ENCODE measurements around the gene SLC25A21.

Gene SLC25A21

DNA sequence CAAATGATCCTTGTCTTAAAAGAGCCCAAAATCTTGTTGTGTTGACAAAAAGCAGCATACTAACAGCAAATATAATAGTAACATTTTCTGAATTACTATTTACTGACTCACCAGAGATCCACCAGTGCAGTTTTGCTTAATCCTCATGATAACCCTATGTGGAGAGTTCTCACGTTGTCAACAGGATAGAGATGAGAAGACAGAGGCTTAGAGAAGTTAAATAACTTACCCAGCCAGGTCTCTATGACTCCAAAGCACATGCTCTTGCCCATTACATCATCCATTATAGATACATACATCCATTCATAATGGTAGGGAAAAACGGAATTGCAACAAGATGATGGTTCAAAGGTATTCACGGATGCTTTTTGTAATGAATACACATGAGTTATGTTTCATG, 398.8 kb downstream of the SLC25A21 start:
- no peak overlapping the region for H3K27ac ChIP-seq (ENCODE audit: low read length)
- no peaks in the 10 kb centered on the region for H3K4me1 ChIP-seq (ENCODE audit: control insufficient read depth, insufficient read depth, low read length)
- no peaks in the 10 kb centered on the region for H3K9me3 ChIP-seq (ENCODE audit: control insufficient read depth, insufficient read depth, low read length)
- no CpG with 5 or more reads among the region's 3 CpGs for WGBS (ENCODE audit: insufficient coverage, insufficient read length)
- no peaks in the 10 kb centered on the region for H3K27me3 ChIP-seq (ENCODE audit: control insufficient read depth, insufficient read depth, low read length)
- no peaks in the 10 kb centered on the region for H3K36me3 ChIP-seq (ENCODE audit: control insufficient read depth, insufficient read depth, low read length)
- no peak for DNase-seq (ENCODE audit: low read depth, low spot score)
- H3K4me3 ChIP-seq (ENCODE audit: low read length): no peak overlapping the region

DNA sequence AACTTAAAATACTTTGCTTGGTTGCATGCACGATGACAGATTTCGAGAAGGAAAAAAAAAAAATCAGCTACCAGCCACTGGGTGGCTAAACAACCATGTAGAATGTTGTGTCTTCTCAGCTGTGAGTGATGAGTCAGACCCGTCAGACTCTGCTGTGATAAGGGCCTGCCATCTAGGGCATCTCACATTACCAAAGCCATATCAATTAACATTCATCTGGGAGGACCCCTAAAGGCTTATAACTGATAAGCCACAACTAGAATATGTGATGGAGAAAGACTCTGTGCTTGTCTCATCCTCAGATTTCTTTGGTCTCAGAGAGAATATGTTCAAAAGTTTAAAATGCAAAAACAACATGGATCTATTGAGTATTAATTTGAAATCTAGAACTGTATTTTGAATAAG, 399.3 kb downstream of the SLC25A21 start:
- no peak for DNase-seq (ENCODE audit: low read depth, low spot score)
- H3K36me3 ChIP-seq (ENCODE audit: control insufficient read depth, insufficient read depth, low read length): no peaks in the 10 kb centered on the region
- H3K4me3 ChIP-seq (ENCODE audit: low read length): no peak overlapping the region
- WGBS (ENCODE audit: insufficient coverage, insufficient read length): no CpG with 5 or more reads among the region's 3 CpGs
- no peaks in the 10 kb centered on the region for H3K27me3 ChIP-seq (ENCODE audit: control insufficient read depth, insufficient read depth, low read length)
- H3K9me3 ChIP-seq (ENCODE audit: control insufficient read depth, insufficient read depth, low read length): no peaks in the 10 kb centered on the region
- no peak overlapping the region for H3K27ac ChIP-seq (ENCODE audit: low read length)
- H3K4me1 ChIP-seq (ENCODE audit: control insufficient read depth, insufficient read depth, low read length): 0 out of 2 replicates have a peak, but pooled peaks cover 1% of the 10 kb centered on the region

DNA sequence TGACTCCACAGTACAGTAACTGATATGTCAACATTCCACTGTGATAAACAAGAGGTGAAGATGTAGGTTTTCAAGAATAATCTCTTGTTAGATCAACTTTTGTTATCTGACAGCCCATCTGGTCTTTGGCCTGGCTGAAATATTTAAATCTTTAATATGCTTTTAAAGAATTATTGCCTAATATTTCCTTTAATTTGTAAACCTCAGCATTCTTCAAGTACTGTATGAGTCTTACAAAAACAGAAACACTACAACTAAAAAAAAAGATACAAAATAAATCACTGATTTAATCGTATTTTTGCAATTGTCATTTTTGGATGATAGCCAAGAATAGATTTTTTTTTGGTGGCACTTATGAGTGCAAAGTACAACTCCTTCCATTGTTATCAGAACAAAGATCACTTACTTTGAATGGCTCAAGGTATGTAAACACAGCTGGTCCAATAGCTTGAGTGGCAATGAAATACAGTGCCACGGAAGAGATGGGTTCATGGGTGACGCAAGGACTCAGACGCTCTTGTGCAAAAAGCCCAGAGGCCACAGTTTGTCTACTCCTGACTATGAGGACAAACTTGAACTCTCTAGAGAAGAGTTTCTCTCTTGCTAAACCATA, 401.3 kb downstream of the SLC25A21 start:
- Histone ChIP-seq H3K27me3 (ENCODE audit: control insufficient read depth, insufficient read depth, low read length) (no peaks in the 10 kb centered on the region), H3K9me3 (ENCODE audit: control insufficient read depth, insufficient read depth, low read length) (no peaks in the 10 kb centered on the region), H3K4me1 (ENCODE audit: control insufficient read depth, insufficient read depth, low read length) (peaks cover 3% of the 10 kb centered on the region; the same call in 1 of the 2 replicates), H3K4me3 (ENCODE audit: low read length) (no peak overlapping the region), H3K27ac (ENCODE audit: low read length) (no peak overlapping the region), H3K36me3 (ENCODE audit: control insufficient read depth, insufficient read depth, low read length) (no peaks in the 10 kb centered on the region)
- no peak for DNase-seq (ENCODE audit: low read depth, low spot score)
- no CpG with 5 or more reads among the region's 4 CpGs for WGBS (ENCODE audit: insufficient coverage, insufficient read length)

DNA sequence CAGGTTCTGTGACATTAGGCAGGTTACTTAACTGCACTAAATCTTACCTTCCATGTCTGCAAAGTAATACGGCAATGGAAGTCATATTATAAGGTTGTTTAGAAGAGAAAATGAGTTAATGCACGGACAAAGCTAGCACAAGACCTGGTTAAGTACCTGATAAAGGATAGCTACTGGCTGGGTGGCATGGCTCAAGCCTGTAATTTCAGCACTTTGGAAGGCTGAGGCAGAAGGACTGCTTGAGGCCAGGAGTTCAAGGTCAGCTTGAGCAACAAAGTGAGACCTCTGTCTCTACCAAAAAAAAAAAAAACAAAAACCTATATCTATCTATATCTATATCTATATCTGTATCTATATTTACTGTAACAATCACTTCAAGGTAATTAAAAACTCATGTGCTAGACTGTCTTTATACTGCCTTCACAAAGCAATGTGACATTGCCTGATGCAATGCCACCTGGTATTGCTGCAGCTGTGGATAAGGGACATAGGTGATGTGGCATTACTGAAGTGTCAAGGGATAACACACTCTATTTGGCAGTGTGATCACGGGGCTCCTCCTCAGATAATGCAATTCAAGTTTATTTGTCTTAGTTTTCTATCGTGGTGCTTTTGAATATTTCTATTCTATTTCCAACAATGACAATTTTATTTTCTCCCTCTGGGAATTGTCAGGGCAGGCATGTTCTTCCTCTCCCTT, 403.6 kb downstream of the SLC25A21 start:
- no peaks in the 10 kb centered on the region for H3K27me3 ChIP-seq (ENCODE audit: control insufficient read depth, insufficient read depth, low read length)
- no peak for DNase-seq (ENCODE audit: low read depth, low spot score)
- no CpG with 5 or more reads among the region's 4 CpGs for WGBS (ENCODE audit: insufficient coverage, insufficient read length)
- H3K9me3 ChIP-seq (ENCODE audit: control insufficient read depth, insufficient read depth, low read length): no peaks in the 10 kb centered on the region
- H3K27ac ChIP-seq (ENCODE audit: low read length): no peak overlapping the region
- no peaks in the 10 kb centered on the region for H3K36me3 ChIP-seq (ENCODE audit: control insufficient read depth, insufficient read depth, low read length)
- peaks cover 3% of the 10 kb centered on the region; the same call in 1 of the 2 replicates for H3K4me1 ChIP-seq (ENCODE audit: control insufficient read depth, insufficient read depth, low read length)
- no peak overlapping the region for H3K4me3 ChIP-seq (ENCODE audit: low read length)

DNA sequence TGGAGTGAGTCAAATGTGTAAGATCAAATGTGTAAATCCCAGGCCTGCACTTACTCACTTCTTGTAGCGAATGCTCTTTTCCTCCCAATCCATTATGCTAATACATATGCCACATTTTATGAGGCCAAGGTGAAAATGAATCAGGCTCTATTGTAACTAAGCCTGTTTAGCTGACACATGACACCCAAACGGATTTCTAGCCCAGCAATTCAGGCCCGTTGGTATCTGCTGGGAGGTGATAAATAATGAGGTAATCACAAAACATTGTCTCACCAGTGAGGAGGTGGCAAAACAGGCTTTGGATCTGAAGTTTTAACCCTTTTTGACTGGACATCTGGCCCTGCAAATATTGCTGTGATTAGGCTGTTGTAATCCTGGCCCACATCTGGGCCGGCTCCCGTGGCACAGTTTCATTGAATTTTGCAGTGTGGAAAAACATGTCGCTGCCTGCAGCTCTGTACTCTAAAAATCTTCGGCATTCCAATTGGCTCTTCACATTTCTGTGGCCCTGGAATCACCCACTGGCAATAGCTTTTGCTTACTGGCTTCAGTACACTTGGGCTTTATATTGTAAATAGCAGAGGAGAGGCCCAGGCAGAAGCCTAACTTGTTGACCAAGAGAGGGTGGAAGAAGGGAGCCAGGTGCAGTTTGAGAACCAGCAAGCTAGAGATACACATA, 404.7 kb downstream of the SLC25A21 start:
- H3K4me1 ChIP-seq (ENCODE audit: control insufficient read depth, insufficient read depth, low read length): peaks cover 3% of the 10 kb centered on the region; the same call in 1 of the 2 replicates
- no peak overlapping the region for H3K27ac ChIP-seq (ENCODE audit: low read length)
- no peaks in the 10 kb centered on the region for H3K9me3 ChIP-seq (ENCODE audit: control insufficient read depth, insufficient read depth, low read length)
- DNase-seq (ENCODE audit: low read depth, low spot score): no peak
- no peak overlapping the region for H3K4me3 ChIP-seq (ENCODE audit: low read length)
- H3K27me3 ChIP-seq (ENCODE audit: control insufficient read depth, insufficient read depth, low read length): no peaks in the 10 kb centered on the region
- WGBS (ENCODE audit: insufficient coverage, insufficient read length): no CpG with 5 or more reads among the region's 7 CpGs
- no peaks in the 10 kb centered on the region for H3K36me3 ChIP-seq (ENCODE audit: control insufficient read depth, insufficient read depth, low read length)

DNA sequence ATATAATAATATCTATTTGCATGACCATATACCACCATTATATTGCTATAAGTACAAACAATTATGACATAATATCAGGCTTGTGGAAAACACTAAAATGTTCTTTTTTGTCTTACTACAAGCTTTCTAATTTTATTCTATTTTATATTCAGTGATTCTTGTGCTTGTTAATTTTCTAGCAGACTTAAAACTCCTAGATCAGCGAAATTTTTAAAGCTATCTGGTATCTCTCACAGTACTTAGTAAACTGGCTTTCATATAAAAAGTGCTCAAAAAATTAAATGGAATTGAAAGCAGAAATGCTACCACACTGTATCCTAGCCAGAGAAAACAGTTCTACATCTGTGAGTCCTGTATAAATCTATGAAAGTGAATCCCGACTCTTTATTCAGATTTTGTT, 405.4 kb downstream of the SLC25A21 start:
- Histone ChIP-seq H3K27me3 (ENCODE audit: control insufficient read depth, insufficient read depth, low read length) (no peaks in the 10 kb centered on the region), H3K36me3 (ENCODE audit: control insufficient read depth, insufficient read depth, low read length) (no peaks in the 10 kb centered on the region), H3K9me3 (ENCODE audit: control insufficient read depth, insufficient read depth, low read length) (no peaks in the 10 kb centered on the region), H3K4me3 (ENCODE audit: low read length) (no peak overlapping the region), H3K27ac (ENCODE audit: low read length) (no peak overlapping the region), H3K4me1 (ENCODE audit: control insufficient read depth, insufficient read depth, low read length) (peaks cover 3% of the 10 kb centered on the region; the same call in 1 of the 2 replicates)
- no peak for DNase-seq (ENCODE audit: low read depth, low spot score)
- no CpG with 5 or more reads among the region's 2 CpGs for WGBS (ENCODE audit: insufficient coverage, insufficient read length)

DNA sequence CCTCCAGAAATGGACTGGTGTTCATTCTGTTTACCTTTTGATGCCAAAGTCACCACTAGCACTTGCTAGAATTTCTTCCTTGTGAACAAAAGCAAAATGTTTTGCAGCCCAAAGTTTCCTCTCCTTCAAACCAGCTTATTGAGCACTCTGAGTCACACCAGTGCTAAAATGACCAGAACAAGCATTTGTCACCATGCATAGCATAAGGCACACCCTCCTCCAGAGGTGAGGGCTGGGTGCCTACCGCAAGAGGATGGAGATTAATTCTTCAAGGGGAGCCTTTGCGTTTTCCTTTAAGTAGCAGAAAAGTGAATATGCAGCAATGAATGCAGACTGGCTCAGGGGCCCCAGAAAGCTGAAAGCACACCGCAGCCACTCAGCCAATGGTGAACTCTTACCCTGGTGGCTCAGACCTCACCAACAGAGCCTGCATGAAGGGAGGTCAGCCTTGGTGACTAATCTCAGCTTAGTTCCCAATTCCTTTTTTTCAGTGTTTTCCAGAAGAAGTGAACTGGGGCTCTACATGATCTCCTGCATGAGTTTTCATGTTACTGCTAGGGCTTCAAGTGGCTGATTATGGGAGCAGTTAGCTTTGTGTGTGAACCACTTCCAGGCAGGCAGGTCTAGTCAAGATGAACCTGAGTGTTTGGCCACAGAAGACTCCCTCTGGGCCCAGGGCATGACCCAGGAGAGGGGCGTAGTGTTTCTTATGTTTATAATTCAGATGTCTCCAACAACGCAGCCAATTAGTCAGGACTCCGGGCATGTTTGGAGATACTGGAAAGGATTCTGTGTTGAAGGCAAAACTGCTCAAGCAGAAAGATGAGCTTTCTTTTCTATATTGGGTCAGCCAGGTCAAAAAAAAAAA, 414.4 kb downstream of the SLC25A21 start:
- H3K9me3 ChIP-seq (ENCODE audit: control insufficient read depth, insufficient read depth, low read length): no peaks in the 10 kb centered on the region
- no peak overlapping the region for H3K4me3 ChIP-seq (ENCODE audit: low read length)
- no peaks in the 10 kb centered on the region for H3K27me3 ChIP-seq (ENCODE audit: control insufficient read depth, insufficient read depth, low read length)
- no CpG with 5 or more reads among the region's 6 CpGs for WGBS (ENCODE audit: insufficient coverage, insufficient read length)
- H3K36me3 ChIP-seq (ENCODE audit: control insufficient read depth, insufficient read depth, low read length): no peaks in the 10 kb centered on the region
- no peak overlapping the region for H3K27ac ChIP-seq (ENCODE audit: low read length)
- no peaks in the 10 kb centered on the region for H3K4me1 ChIP-seq (ENCODE audit: control insufficient read depth, insufficient read depth, low read length)
- DNase-seq (ENCODE audit: low read depth, low spot score): no peak

DNA sequence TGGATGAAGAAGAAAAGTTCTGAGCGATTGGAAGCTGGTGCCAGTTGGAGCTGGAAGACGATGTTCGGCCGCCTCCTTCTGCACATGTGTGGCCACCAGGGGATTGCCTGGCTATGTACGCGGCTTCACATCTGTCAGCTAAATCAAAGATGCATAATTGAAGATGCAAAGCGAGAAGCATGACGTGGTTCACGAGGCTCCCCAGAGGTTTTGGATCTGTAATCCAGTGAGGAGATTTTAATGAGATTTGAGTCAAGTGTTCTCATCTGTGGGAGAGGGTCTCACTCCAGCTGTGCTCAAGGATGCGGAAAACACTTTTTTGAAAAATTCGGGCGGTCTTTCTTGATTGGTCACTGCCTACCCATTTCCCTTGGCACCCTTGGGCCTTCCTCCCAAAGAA, 416.2 kb downstream of the SLC25A21 start:
- no peaks in the 10 kb centered on the region for H3K9me3 ChIP-seq (ENCODE audit: control insufficient read depth, insufficient read depth, low read length)
- H3K4me1 ChIP-seq (ENCODE audit: control insufficient read depth, insufficient read depth, low read length): no peaks in the 10 kb centered on the region
- H3K4me3 ChIP-seq (ENCODE audit: low read length): no peak overlapping the region
- H3K36me3 ChIP-seq (ENCODE audit: control insufficient read depth, insufficient read depth, low read length): no peaks in the 10 kb centered on the region
- no peaks in the 10 kb centered on the region for H3K27me3 ChIP-seq (ENCODE audit: control insufficient read depth, insufficient read depth, low read length)
- no peak for DNase-seq (ENCODE audit: low read depth, low spot score)
- no peak overlapping the region for H3K27ac ChIP-seq (ENCODE audit: low read length)
- no CpG with 5 or more reads among the region's 12 CpGs for WGBS (ENCODE audit: insufficient coverage, insufficient read length)

DNA sequence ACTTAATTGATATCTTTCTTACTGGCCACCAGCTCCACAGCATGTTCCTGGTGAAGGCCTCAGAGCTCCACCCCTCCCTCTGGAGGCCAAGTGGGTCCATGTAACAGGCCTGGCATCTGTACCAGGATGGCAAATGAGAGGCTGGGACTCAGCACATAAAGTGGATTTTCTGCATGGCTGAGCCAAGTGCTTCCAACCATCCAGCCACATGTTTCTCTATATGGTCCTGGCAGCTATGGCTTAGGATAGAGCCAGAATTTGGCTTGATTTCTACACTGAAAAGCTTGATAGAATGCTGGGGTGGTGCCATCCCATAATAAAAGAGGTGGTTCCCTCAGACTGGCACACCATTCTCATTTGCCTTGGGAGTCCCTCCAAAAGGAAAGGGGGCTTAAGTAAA, 416.6 kb downstream of the SLC25A21 start:
- Histone ChIP-seq H3K36me3 (ENCODE audit: control insufficient read depth, insufficient read depth, low read length) (no peaks in the 10 kb centered on the region), H3K27ac (ENCODE audit: low read length) (no peak overlapping the region), H3K27me3 (ENCODE audit: control insufficient read depth, insufficient read depth, low read length) (no peaks in the 10 kb centered on the region), H3K4me3 (ENCODE audit: low read length) (no peak overlapping the region), H3K4me1 (ENCODE audit: control insufficient read depth, insufficient read depth, low read length) (no peaks in the 10 kb centered on the region), H3K9me3 (ENCODE audit: control insufficient read depth, insufficient read depth, low read length) (no peaks in the 10 kb centered on the region)
- no peak for DNase-seq (ENCODE audit: low read depth, low spot score)

DNA sequence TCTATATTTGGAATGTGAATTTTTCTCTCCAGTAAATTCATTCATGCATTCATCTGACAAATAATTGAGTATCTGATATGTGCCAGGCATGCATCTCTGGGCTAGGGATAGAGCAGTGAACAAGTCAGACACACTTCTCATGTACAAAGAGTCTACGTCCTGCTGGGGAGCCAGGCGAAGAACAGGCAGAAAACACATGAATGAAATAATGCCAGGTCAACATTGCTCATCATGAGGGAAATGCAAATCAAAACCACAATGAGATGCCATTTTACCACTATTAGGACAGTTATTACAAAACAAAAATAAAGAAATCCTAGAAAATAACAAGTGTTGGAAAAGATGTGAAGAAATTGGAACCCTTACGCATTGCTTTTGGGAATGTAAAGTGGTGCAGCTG, 420.5 kb downstream of the SLC25A21 start:
- Histone ChIP-seq H3K27ac (ENCODE audit: low read length) (no peak overlapping the region), H3K4me3 (ENCODE audit: low read length) (no peak overlapping the region), H3K9me3 (ENCODE audit: control insufficient read depth, insufficient read depth, low read length) (no peaks in the 10 kb centered on the region), H3K36me3 (ENCODE audit: control insufficient read depth, insufficient read depth, low read length) (no peaks in the 10 kb centered on the region), H3K4me1 (ENCODE audit: control insufficient read depth, insufficient read depth, low read length) (no peaks in the 10 kb centered on the region), H3K27me3 (ENCODE audit: control insufficient read depth, insufficient read depth, low read length) (no peaks in the 10 kb centered on the region)
- no CpG with 5 or more reads among the region's 3 CpGs for WGBS (ENCODE audit: insufficient coverage, insufficient read length)
- no peak for DNase-seq (ENCODE audit: low read depth, low spot score)
